Panc1 (cell line): ENCODE data around the gene KLHL41. TPM values are rescaled to one million over a fixed set of nuclear protein-coding genes. Genes with fewer than 3 reads are reported as not detected.
"Not testable (repeated sequence)": the region's sequence is repeated elsewhere in the genome, so short reads cannot be mapped to it uniquely, and the experiment has no call there.

Source experiments
- ATAC-seq: fragments of 200-7000 bp; cut with Tn5 transposase; 2 replicates; pipeline ENCODE4 v1.9.1; 2020; ENCODE audit warnings: mild to moderate bottlenecking, moderate library complexity
- BruUV-seq: library from RNA; stranded (reverse); fragments of 400-500 nt; replicated peaks from 2 replicates; lab custom pipeline; 2021; lab: Mats Ljungman, UMichigan
- CTCF ChIA-PET: fragments of 300-600 bp; sonication (Branson Sonifier 250); formaldehyde crosslinking; loops from one replicate; lab custom pipeline; 2022; ENCODE audit warnings: antibody characterized with exemption; lab: Charles Lee
- POLR2A ChIA-PET: fragments of 300-600 bp; sonication (Branson Sonifier 250); formaldehyde crosslinking; loops from one replicate; lab custom pipeline; 2022; ENCODE audit warnings: antibody characterized with exemption; lab: Charles Lee
- DNase-seq: peaks from one replicate; pipeline ENCODE4 v3.0.0-alpha.2; 2010; ENCODE audit warnings: low read depth, low spot score
- H3K27ac ChIP-seq: 2 replicates; pipeline ENCODE4 v1.5.1; 2011; ENCODE audit warnings: mild to moderate bottlenecking, low read length, inconsistent platforms
- H3K27me3 ChIP-seq: fragments of 200-500 bp; sonication (Bioruptor generic); 2 replicates; pipeline ENCODE4 v1.6.0; 2014; ENCODE audit warnings: low read length, inconsistent platforms; ENCODE audit not compliant: control insufficient read depth, insufficient read depth
- H3K36me3 ChIP-seq: fragments of 200-500 bp; sonication (Bioruptor generic); 2 replicates; pipeline ENCODE4 v1.5.1; 2014; ENCODE audit warnings: inconsistent platforms, mild to moderate bottlenecking, low read length, moderate library complexity; ENCODE audit not compliant: control insufficient read depth, insufficient read depth
- H3K4me1 ChIP-seq: 2 replicates; pipeline ENCODE4 v1.5.1; 2011; ENCODE audit warnings: inconsistent platforms, mild to moderate bottlenecking, low read length, moderate library complexity; ENCODE audit not compliant: control insufficient read depth, insufficient read depth
- H3K4me3 ChIP-seq, 2 experiments: 2 replicates each; pipeline ENCODE4 v1.5.1; 2011 to 2012; ENCODE audit warnings: low read depth in 2 of 2, low read length in 2 of 2, mild to moderate bottlenecking in 2 of 2, inconsistent platforms in 1 of 2, moderate library complexity in 1 of 2
- H3K9me3 ChIP-seq: fragments of 200-500 bp; sonication (Bioruptor generic); 2 replicates; pipeline ENCODE4 v1.5.1; 2014; ENCODE audit warnings: low read depth, mild to moderate bottlenecking, inconsistent platforms, low read length, moderate library complexity; ENCODE audit not compliant: control insufficient read depth, insufficient read depth
- CTCF ChIP-seq: fragments of 450-650 bp; IDR thresholded peaks from 2 replicates; pipeline ENCODE4 v1.5.1; 2017; ENCODE audit warnings: mild to moderate bottlenecking
- POLR2AphosphoS5 ChIP-seq: IDR thresholded peaks from 2 replicates; pipeline ENCODE4 v1.6.1; 2012; ENCODE audit warnings: mild to moderate bottlenecking, low read depth, low read length, moderate library complexity
- REST ChIP-seq, 2 experiments: IDR thresholded peaks; 2 replicates each; pipeline ENCODE4 v1.6.1; 2011 to 2012; ENCODE audit warnings: low read depth in 2 of 2, control low read depth in 1 of 2, low read length in 1 of 2, mild to moderate bottlenecking in 1 of 2, moderate library complexity in 1 of 2; ENCODE audit not compliant: insufficient read depth in 1 of 2
- SIN3A ChIP-seq: IDR thresholded peaks from 2 replicates; pipeline ENCODE4 v1.6.1; 2012; ENCODE audit warnings: low read depth, mild to moderate bottlenecking, low read length, moderate library complexity, borderline replicate concordance; ENCODE audit not compliant: insufficient read depth
- TCF7L2 ChIP-seq: IDR thresholded peaks from 2 replicates; pipeline ENCODE4 v1.6.1; 2011; ENCODE audit warnings: mild to moderate bottlenecking, low read depth, low read length, inconsistent platforms
- in situ Hi-C: cut with HindIII; loops from 2 replicates; pipeline ENCODE4 v1.10.0; 2016; ENCODE audit warnings: low sequenced_read_pairs, low pct_unique_long_range_greater_than_20kb
- intact Hi-C: fragments of 100-400 bp; cut with micrococcal nuclease; formaldehyde crosslinking; loops from one replicate; pipeline ENCODE4 v1.10.0; 2022; ENCODE audit not compliant: unreplicated experiment
- total RNA-seq: library from RNA; stranded (reverse); gene quantifications from one replicate; pipeline ENCODE4 v1.2.1, GENCODE V29; 2021; ENCODE audit not compliant: unreplicated experiment

Gene KLHL41
- total RNA-seq, 1 experiment from 2014 or later, result 0.72 TPM

GRCh38 chr2:169513094-169513493, 3.6 kb downstream of the KLHL41 start:
- in situ Hi-C loops, result no loop called here
- DNase-seq (no peak), ATAC-seq (no peak)
- H3K27ac ChIP-seq, result no peak overlapping the region
- no peaks in the 10 kb centered on the region for H3K27me3 ChIP-seq
- peaks cover 13% of the 10 kb centered on the region for H3K4me1 ChIP-seq
- TF ChIP-seq POLR2AphosphoS5 (no peak), CTCF (no peak), REST (IDR thresholded peaks at IDR 0.05; ENCODE audit: insufficient read depth in 1 of 2, low read depth in 2 of 2, low read length in 1 of 2) (no peak), TCF7L2 (no peak), SIN3A (no peak)
- intact Hi-C loops, result no loop called here
- H3K36me3 ChIP-seq, result no peaks in the 10 kb centered on the region
- ChIA-PET POLR2A (no interaction called here), CTCF (no interaction called here)
- BruUV-seq, result no TSS peak
- H3K9me3 ChIP-seq, result no peaks in the 10 kb centered on the region
- no peak overlapping the region for H3K4me3 ChIP-seq

GRCh38 chr2:169513926-169514325, 4.4 kb downstream of the KLHL41 start:
- Histone ChIP-seq H3K27me3 (no peaks in the 10 kb centered on the region), H3K9me3 (no peaks in the 10 kb centered on the region), H3K4me1 (peaks cover 13% of the 10 kb centered on the region), H3K27ac (no peak overlapping the region), H3K4me3 (no peak overlapping the region), H3K36me3 (no peaks in the 10 kb centered on the region)
- in situ Hi-C loops (no loop called here), intact Hi-C loops (no loop called here)
- BruUV-seq, result no TSS peak
- CTCF ChIA-PET, result interaction anchor here (0.6 kb wide), 1 partner anchor 61 kb away, joined by 6 read pairs; no protein-coding TSS in a partner anchor
- TF ChIP-seq REST (IDR thresholded peaks at IDR 0.05; ENCODE audit: insufficient read depth in 1 of 2, low read depth in 2 of 2, low read length in 1 of 2) (no peak), POLR2AphosphoS5 (no peak), SIN3A (no peak), TCF7L2 (no peak), CTCF (no peak)
- POLR2A ChIA-PET, result no interaction called here
- DNase-seq (no peak), ATAC-seq (no peak)

GRCh38 chr2:169514758-169515157, 5.3 kb downstream of the KLHL41 start:
- ATAC-seq, H3K27ac ChIP-seq, intact Hi-C loops, DNase-seq, POLR2A ChIA-PET, H3K27me3 ChIP-seq, H3K9me3 ChIP-seq, H3K36me3 ChIP-seq, H3K4me3 ChIP-seq, H3K4me1 ChIP-seq, in situ Hi-C loops, CTCF ChIA-PET, BruUV-seq: not testable (repeated sequence)
